SK-N-MC (cell line): ENCODE data around the gene DIAPH3.
A peak's percentile ranks its signal among the peaks of the same experiment; 100 is the strongest.

Experiments
- DNase-seq: peaks from one replicate; pipeline ENCODE4 v3.0.0-alpha.2; 2011; ENCODE audit warnings: low read depth, low spot score
- H3K27ac ChIP-seq: fragments of 200-600 bp; sonication (generic); 2 replicates; pipeline ENCODE4 v1.5.1; 2016; ENCODE audit warnings: mixed run types
- H3K36me3 ChIP-seq: fragments of 200-600 bp; sonication (generic); 2 replicates; pipeline ENCODE4 v1.6.1; 2017; ENCODE audit warnings: antibody characterized with exemption, low read length, mixed read lengths; ENCODE audit not compliant: insufficient read depth
- H3K4me3 ChIP-seq: fragments of 200-600 bp; sonication (generic); 2 replicates; pipeline ENCODE4 v1.5.1; 2016
- H3K9ac ChIP-seq: fragments of 200-600 bp; sonication (generic); 2 replicates; pipeline ENCODE4 v1.8.0; 2017; ENCODE audit warnings: mixed run types, mixed read lengths; ENCODE audit not compliant: insufficient read length
- H3K9me3 ChIP-seq: fragments of 200-600 bp; sonication (generic); 2 replicates; pipeline ENCODE4 v1.6.1; 2017; ENCODE audit warnings: low read depth, mild to moderate bottlenecking, antibody characterized with exemption, low read length, moderate library complexity, mixed read lengths
- EZH2 ChIP-seq: fragments of 200-600 bp; sonication (generic); IDR thresholded peaks from one replicate; pipeline ENCODE4 v1.6.1; 2017; ENCODE audit warnings: antibody characterized with exemption
- FOXP2 ChIP-seq: optimal IDR thresholded peaks from 2 replicates; pipeline ENCODE3; 2011; ENCODE audit warnings: mild to moderate bottlenecking, moderate library complexity; ENCODE audit not compliant: insufficient read depth; ENCODE audit errors: extremely low read length, control extremely low read depth
- POLR2AphosphoS5 ChIP-seq: IDR thresholded peaks from 2 replicates; pipeline ENCODE4 v1.6.1; 2012; ENCODE audit warnings: mild to moderate bottlenecking, low read depth, low read length, borderline replicate concordance

The DIAPH3 gene

GRCh38 chr13:59658027-59658737, 505.5 kb downstream of the DIAPH3 start:
- no peak overlapping the region for H3K4me3 ChIP-seq
- no peak for DNase-seq
- H3K36me3 ChIP-seq, result no peaks in the 10 kb centered on the region
- no peak overlapping the region for H3K27ac ChIP-seq
- H3K9me3 ChIP-seq, result no peaks in the 10 kb centered on the region
- no peak overlapping the region for H3K9ac ChIP-seq
- no peak for TF ChIP-seq FOXP2
- TF ChIP-seq POLR2AphosphoS5, result no peak
- TF ChIP-seq EZH2, result no peak

DNA sequence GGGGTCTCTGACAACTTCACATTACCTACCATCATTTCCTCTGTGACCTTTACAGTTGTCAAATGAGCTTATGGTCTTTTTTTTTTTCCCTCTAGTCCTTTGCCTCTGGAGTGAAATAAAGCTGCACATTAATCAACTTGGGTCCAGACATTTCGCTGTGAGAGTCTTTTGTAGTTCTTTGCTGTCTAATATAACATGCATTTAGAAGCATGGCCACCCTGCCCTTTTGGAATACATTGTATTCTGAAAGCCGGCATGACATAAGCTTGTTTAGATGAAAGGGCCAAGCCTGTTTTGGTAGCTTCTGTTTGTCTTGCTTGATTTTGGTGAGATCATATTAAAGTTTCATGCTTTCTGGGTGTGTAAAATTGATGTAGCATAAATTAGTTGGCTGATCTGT, 509.8 kb downstream of the DIAPH3 start:
- Histone ChIP-seq H3K27ac (no peak overlapping the region), H3K4me3 (no peak overlapping the region), H3K9ac (no peak overlapping the region), H3K9me3 (no peaks in the 10 kb centered on the region), H3K36me3 (no peaks in the 10 kb centered on the region)
- TF ChIP-seq POLR2AphosphoS5, result no peak
- TF ChIP-seq FOXP2, result no peak
- no peak for TF ChIP-seq EZH2
- DNase-seq, result no peak

DNA sequence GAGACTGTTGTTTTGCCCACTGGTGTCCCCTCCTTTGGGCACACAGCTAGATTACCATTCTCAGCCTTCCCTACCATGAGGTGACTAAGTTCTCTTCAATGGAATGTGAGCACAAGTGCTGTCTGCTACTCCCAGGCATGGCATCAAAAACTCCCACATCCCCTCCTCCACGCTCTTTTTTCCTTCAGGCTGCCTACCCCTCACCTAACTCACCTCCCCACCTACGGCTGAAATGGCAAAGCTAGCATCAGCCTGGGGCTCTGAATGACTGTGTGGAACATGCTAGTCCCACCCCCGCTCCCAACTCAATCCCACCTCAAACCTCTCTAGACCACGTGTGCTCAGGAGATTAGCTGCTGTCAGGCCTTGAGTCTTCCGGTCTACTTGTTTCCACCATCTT, 512.2 kb downstream of the DIAPH3 start:
- H3K4me3 ChIP-seq, result no peak overlapping the region
- H3K27ac ChIP-seq, result no peak overlapping the region
- H3K36me3 ChIP-seq, result no peaks in the 10 kb centered on the region
- TF ChIP-seq EZH2 (no peak), POLR2AphosphoS5 (no peak), FOXP2 (no peak)
- no peak for DNase-seq
- no peak overlapping the region for H3K9ac ChIP-seq
- H3K9me3 ChIP-seq, result no peaks in the 10 kb centered on the region

- H3K9ac ChIP-seq, result no peak overlapping the region
- no peak overlapping the region for H3K4me3 ChIP-seq
- H3K36me3 ChIP-seq, result no peaks in the 10 kb centered on the region
- H3K9me3 ChIP-seq, result no peaks in the 10 kb centered on the region
- no peak for DNase-seq
- H3K27ac ChIP-seq, result no peak overlapping the region
- TF ChIP-seq FOXP2 (no peak), EZH2 (no peak), POLR2AphosphoS5 (no peak)
Measured at GRCh38 chr13:59643906-59644626, 519.7 kb downstream of the DIAPH3 start.

DNA sequence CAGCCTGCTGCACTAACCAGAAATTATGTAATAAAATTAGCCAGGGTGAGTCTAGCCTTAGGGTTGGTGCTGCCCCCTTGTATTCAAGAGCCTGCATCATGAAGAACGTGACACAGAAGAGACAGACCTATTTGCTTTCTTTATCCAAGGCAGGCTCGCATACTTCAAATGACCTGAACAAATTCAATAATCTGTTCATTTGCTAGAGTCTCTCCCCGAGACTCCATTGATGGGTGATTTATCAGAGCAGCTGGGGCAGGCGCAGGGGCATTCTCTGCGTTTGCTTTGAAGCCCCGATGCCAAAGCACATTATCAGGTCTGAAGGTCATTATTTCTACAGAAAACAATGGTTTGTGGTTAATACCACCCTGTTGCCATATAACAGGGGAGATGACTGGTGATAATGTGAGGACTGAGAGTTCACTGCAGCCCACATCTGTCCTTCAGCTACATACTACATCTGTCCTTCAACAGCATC, 520.3 kb downstream of the DIAPH3 start:
- Histone ChIP-seq H3K36me3 (no peaks in the 10 kb centered on the region), H3K9ac (no peak overlapping the region), H3K4me3 (no peak overlapping the region), H3K27ac (no peak overlapping the region), H3K9me3 (no peaks in the 10 kb centered on the region)
- DNase-seq, result no peak
- no peak for TF ChIP-seq EZH2
- no peak for TF ChIP-seq FOXP2
- TF ChIP-seq POLR2AphosphoS5, result no peak

GRCh38 chr13:59641817-59642216, 521.9 kb downstream of the DIAPH3 start:
- no peak for DNase-seq
- Histone ChIP-seq H3K4me3 (no peak overlapping the region; the same call in 1 of the 2 replicates), H3K36me3 (no peaks in the 10 kb centered on the region), H3K9me3 (no peaks in the 10 kb centered on the region), H3K9ac (no peak overlapping the region), H3K27ac (peak overlapping the region; percentile 48)
- TF ChIP-seq FOXP2 (no peak), POLR2AphosphoS5 (no peak), EZH2 (no peak)

DNA sequence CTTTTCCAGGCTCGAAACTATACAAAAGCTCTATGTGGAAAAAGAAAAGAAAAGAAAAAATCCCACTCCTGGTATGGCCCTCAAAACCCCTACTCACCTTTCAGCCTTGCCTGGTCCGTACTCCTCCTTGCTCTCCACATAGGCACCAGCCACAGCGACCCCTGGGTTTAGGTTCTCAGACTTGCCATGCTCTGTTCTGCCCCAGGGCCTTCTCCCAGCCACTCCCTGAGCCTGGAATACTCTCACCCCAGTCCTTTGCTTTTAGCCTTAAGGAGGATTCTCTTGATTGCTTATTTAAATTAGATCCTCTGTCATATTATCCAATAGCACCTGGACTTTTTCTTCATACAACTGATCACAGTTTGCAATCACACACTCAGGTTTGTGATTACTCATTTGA, 522.5 kb downstream of the DIAPH3 start:
- DNase-seq, result no peak
- no peak overlapping the region; the same call in 1 of the 2 replicates for H3K4me3 ChIP-seq
- no peak overlapping the region for H3K9ac ChIP-seq
- H3K36me3 ChIP-seq, result no peaks in the 10 kb centered on the region
- TF ChIP-seq EZH2, result no peak
- no peak for TF ChIP-seq POLR2AphosphoS5
- no peak for TF ChIP-seq FOXP2
- H3K27ac ChIP-seq, result peak overlapping the region; percentile 48
- H3K9me3 ChIP-seq, result no peaks in the 10 kb centered on the region

DNA sequence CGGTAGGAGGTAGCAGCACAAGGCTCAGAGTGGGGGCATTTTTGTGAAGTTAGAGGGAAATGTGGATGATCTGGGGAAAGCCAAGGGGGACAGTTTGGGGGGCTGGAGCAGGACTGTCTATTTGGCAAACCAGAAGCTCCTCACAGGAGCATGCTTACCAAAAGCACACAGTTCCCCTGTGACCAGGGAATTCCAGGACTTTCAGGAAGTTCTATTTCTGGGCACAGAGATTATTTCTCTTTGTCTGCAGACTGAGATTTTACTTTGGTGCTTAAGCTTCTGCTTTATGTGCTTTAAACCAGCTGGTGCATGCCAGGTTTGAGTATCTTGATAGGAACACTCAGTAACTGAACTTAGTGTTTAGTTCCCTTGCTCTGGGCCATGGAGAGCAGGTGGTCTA, 525.3 kb downstream of the DIAPH3 start:
- Histone ChIP-seq H3K9me3 (no peaks in the 10 kb centered on the region), H3K9ac (no peak overlapping the region), H3K4me3 (no peak overlapping the region), H3K36me3 (no peaks in the 10 kb centered on the region), H3K27ac (no peak overlapping the region)
- no peak for DNase-seq
- TF ChIP-seq EZH2 (no peak), FOXP2 (no peak), POLR2AphosphoS5 (no peak)

DNA sequence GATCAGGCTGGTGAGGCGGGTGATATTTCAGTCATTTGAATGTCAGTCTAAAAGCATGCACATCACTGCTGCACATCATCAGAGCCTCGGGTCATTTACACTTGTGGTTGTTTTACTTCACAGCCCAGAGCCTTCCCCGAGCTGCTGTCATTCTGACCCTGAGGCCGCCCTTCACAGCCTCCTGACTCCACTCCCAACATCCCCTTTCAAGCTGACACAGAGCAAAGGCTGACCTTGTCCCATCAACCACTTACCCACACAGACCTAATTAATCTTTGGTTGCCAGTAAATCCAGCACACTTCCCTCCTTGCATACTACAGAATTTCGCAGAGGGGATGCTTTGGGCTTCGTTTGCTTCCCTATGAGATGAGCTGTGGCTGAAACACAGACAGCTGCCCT, 528.1 kb downstream of the DIAPH3 start:
- TF ChIP-seq EZH2 (no peak), POLR2AphosphoS5 (no peak), FOXP2 (no peak)
- Histone ChIP-seq H3K4me3 (no peak overlapping the region), H3K36me3 (no peaks in the 10 kb centered on the region), H3K9ac (no peak overlapping the region), H3K27ac (no peak overlapping the region), H3K9me3 (no peaks in the 10 kb centered on the region)
- no peak for DNase-seq
